ENCODE data around the gene FERMT3.

DNA sequence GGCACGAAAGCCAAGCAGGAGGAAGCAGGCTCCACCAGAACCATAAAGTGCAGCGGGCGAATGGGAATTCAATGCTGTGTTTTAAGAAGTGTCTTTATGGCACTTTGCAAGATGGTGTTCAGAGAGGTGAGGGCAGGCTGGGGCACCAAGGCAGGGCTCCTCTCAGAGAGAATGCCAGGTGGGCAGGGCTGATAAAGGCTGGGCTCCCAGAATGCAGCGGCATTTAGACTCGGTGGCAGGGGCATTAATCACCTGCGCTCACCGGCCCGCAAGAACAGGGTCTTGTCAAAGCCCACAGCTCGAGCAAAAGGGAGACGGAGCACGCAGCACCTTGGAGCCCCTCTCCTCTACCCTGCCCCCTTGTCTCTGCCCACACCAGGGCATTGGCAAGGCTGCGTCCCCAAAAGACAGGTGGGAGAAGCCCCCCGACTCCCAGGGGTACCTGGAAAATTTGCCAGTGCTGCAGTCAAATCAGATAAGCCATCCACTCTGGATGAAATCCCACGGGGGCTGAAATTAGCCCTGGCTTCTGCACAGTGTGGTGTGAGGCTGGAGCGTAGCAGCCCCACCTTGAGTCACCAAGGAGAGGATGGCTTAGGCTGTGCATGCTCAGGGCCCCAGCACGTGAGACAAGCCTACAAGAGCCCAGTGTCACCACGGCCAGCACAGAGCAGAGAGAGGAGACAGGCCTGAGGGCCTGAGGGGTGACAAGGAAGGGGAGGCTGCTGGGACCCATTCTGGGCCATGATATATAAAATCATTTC, 48.7 kb upstream of the FERMT3 start:
- TF ChIP-seq, protein P1, sequence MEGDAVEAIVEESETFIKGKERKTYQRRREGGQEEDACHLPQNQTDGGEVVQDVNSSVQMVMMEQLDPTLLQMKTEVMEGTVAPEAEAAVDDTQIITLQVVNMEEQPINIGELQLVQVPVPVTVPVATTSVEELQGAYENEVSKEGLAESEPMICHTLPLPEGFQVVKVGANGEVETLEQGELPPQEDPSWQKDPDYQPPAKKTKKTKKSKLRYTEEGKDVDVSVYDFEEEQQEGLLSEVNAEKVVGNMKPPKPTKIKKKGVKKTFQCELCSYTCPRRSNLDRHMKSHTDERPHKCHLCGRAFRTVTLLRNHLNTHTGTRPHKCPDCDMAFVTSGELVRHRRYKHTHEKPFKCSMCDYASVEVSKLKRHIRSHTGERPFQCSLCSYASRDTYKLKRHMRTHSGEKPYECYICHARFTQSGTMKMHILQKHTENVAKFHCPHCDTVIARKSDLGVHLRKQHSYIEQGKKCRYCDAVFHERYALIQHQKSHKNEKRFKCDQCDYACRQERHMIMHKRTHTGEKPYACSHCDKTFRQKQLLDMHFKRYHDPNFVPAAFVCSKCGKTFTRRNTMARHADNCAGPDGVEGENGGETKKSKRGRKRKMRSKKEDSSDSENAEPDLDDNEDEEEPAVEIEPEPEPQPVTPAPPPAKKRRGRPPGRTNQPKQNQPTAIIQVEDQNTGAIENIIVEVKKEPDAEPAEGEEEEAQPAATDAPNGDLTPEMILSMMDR (IDR thresholded peaks at IDR 0.05 in 4 of 5, conservative IDR thresholded peaks at IDR 0.05 in 1 of 5): no peak
- no peak for TF ChIP-seq POLR2A (IDR thresholded peaks at IDR 0.05)

Data from gastrocnemius medialis (tissue), 4 donors.